Keratinocyte (primary cell): ENCODE measurements around the gene GPATCH4.

Experiments used
- EZH2 ChIP-seq: IDR thresholded peaks from one replicate; pipeline ENCODE4 v1.6.1; 2012; ENCODE audit warnings: inconsistent platforms, mild to moderate bottlenecking, low read length, moderate library complexity
- TF ChIP-seq, protein P1 (sequence below), 3 experiments: IDR thresholded peaks in 1 of 3; conservative IDR thresholded peaks in 1 of 3; optimal IDR thresholded peaks in 1 of 3; 2 replicates in 2 of 3; 3 replicates in 1 of 3; pipeline versions ENCODE3 to v1.5.1; 2011; ENCODE audit warnings: low read length in 3 of 3, mild to moderate bottlenecking in 3 of 3, moderate library complexity in 2 of 3, control low read depth in 1 of 3, inconsistent platforms in 1 of 3; ENCODE audit not compliant: insufficient read depth in 2 of 3; ENCODE audit errors: extremely low read depth in 1 of 3

DNA sequence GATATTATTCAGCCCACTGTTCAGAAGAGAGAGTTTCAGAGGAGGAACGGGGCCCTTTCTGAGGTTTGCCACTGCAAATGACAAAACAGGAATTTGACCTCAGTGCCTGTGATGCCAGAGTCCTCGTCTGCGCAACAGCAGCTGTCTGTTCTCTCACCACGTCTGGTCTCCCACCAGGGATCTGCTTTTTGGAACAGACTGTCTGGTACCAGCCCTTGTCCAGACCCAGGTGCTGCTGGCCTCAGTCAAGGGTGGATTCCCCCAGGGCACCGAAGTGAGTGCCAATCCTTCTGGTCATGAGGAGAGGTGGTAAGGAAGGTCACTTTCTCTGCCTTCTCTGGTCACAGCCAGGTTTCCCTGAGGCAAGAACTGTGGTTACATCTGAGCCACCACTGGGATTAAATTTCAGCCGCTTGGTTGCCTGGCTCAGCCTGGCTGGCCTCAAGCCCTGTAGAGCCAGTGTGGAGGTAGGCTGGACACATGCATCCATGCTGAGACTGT lies 38.4 kb upstream of the GPATCH4 start:
- TF ChIP-seq, protein P1, sequence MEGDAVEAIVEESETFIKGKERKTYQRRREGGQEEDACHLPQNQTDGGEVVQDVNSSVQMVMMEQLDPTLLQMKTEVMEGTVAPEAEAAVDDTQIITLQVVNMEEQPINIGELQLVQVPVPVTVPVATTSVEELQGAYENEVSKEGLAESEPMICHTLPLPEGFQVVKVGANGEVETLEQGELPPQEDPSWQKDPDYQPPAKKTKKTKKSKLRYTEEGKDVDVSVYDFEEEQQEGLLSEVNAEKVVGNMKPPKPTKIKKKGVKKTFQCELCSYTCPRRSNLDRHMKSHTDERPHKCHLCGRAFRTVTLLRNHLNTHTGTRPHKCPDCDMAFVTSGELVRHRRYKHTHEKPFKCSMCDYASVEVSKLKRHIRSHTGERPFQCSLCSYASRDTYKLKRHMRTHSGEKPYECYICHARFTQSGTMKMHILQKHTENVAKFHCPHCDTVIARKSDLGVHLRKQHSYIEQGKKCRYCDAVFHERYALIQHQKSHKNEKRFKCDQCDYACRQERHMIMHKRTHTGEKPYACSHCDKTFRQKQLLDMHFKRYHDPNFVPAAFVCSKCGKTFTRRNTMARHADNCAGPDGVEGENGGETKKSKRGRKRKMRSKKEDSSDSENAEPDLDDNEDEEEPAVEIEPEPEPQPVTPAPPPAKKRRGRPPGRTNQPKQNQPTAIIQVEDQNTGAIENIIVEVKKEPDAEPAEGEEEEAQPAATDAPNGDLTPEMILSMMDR (optimal IDR thresholded peaks at IDR 0.05 in 1 of 3, IDR thresholded peaks at IDR 0.05 in 1 of 3, conservative IDR thresholded peaks at IDR 0.05 in 1 of 3; ENCODE audit: extremely low read depth in 1 of 3, insufficient read depth in 2 of 3, low read length in 3 of 3), result no peak
- no peak for TF ChIP-seq EZH2
